ENCODE measurements around the gene TMCO6.
A peak's percentile ranks its signal among the peaks of the same experiment; 100 is the strongest.
"Not testable (repeated sequence)": the region's sequence is repeated elsewhere in the genome, so short reads cannot be mapped to it uniquely, and the experiment has no call there.

TMCO6 gene

DNA sequence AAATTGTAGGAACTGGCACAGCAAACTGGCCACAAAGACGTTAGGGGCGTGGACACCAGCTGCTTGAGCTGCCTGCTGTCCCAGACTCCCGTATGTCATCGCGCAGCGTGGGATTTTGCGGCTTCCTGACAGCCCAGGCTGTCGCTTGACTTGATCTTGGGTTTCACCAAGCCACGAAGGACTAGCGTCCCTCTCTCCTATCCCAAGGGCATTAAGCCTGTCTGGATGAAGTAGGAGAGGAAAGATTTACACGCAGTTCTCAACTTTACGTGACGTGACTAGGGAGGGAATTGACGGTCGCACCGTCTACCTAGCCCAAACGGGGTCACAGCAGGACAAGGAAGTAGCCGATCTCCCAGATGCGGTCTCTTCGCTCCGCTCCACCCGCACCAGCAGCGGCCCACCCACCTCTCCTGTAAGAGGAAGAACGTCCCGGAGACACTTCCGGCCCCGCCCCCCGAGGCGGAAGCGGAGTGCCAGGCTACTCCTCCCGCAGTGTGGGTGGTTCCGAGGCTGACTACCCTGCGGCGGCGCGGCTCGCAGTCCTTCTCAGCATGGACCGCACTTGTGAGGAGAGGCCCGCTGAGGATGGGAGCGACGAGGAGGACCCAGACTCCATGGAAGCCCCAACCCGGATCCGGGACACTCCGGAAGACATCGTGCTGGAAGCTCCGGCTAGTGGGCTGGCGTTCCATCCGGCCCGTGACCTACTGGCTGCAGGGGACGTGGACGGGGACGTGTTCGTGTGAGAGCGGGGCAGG lies 25.3 kb downstream of the TMCO6 start, which contains the start of gene WDR55:
Gene WDR55 (plus strand): TSS at position 546 of the 761 bp plus-strand sequence. CDS start 9 bp downstream, at position 555.
- Histone ChIP-seq H3K4me2 (ENCODE audit: insufficient read depth, low read length) (peak within 1 kb of the TSS; percentile 83), H4K20me1 (ENCODE audit: insufficient read depth, low read length) (peaks cover 11% of the 10 kb centered on the region; the same call in 1 of the 2 replicates), H2AFZ (ENCODE audit: low read depth, low read length) (peak within 1 kb of the TSS; percentile 98), H3K79me2 (ENCODE audit: insufficient read depth, low read length) (peaks cover 40% of the 10 kb centered on the region), H3K27ac (ENCODE audit: low read length) (peak within 1 kb of the TSS; percentile 89), H3K27me3 (ENCODE audit: insufficient read depth, low read length, poor library complexity) (no peaks in the 10 kb centered on the region), H3K4me1 (ENCODE audit: insufficient read depth, low read length) (peaks cover 37% of the 10 kb centered on the region), H3K9ac (ENCODE audit: low read depth, low read length) (peak within 1 kb of the TSS; percentile 83), H3K36me3 (ENCODE audit: insufficient read depth, low read length) (peaks cover 70% of the 10 kb centered on the region), H3K9me3 (ENCODE audit: insufficient read depth, low read length, severe bottlenecking) (no peaks in the 10 kb centered on the region), H3K4me3 (ENCODE audit: low read depth in 1 of 2, low read length in 2 of 2) (peak within 1 kb of the TSS; percentile 87 to 91)
- DNase-seq (peak; percentile 96), ATAC-seq (ENCODE audit: insufficient read depth, low read depth) (peak; percentile 96)
- TF ChIP-seq, protein P1, sequence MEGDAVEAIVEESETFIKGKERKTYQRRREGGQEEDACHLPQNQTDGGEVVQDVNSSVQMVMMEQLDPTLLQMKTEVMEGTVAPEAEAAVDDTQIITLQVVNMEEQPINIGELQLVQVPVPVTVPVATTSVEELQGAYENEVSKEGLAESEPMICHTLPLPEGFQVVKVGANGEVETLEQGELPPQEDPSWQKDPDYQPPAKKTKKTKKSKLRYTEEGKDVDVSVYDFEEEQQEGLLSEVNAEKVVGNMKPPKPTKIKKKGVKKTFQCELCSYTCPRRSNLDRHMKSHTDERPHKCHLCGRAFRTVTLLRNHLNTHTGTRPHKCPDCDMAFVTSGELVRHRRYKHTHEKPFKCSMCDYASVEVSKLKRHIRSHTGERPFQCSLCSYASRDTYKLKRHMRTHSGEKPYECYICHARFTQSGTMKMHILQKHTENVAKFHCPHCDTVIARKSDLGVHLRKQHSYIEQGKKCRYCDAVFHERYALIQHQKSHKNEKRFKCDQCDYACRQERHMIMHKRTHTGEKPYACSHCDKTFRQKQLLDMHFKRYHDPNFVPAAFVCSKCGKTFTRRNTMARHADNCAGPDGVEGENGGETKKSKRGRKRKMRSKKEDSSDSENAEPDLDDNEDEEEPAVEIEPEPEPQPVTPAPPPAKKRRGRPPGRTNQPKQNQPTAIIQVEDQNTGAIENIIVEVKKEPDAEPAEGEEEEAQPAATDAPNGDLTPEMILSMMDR (IDR thresholded peaks at IDR 0.05; ENCODE audit: borderline replicate concordance, extremely low read depth, low read length, poor library complexity, severe bottlenecking) = no peak
- no peak for TF ChIP-seq EZH2 (IDR thresholded peaks at IDR 0.05; ENCODE audit: borderline replicate concordance, low read depth, low read length, severe bottlenecking)

DNA sequence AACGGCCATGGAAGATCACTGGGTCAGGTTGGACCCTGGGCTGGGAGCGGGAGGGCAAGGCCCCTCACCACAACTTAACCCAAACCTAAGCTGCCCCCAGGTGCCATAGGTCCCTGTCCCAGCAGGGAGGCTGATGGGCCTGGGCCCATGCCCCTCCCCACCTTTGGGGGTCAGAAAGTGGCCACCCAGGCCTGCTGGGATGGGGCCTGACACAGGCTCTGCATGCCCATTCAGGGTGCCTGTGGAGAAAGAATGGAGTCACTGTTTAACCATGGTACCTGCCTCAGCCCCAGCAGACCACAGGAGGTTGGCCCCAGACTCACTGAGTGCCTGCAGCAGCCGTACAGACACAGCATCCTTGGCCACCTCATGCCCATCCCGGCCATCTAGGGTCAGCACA lies 31.8 kb downstream of the TMCO6 start:
- H4K20me1 ChIP-seq (ENCODE audit: insufficient read depth, low read length) = peaks cover 15% of the 10 kb centered on the region; the same call in 1 of the 2 replicates
- not testable (repeated sequence) for H3K27me3 ChIP-seq (ENCODE audit: insufficient read depth, low read length, poor library complexity); H3K4me2 ChIP-seq (ENCODE audit: insufficient read depth, low read length); ATAC-seq (ENCODE audit: insufficient read depth, low read depth); H3K4me3 ChIP-seq (ENCODE audit: low read depth in 1 of 2, low read length in 2 of 2); H3K9me3 ChIP-seq (ENCODE audit: insufficient read depth, low read length, severe bottlenecking); H2AFZ ChIP-seq (ENCODE audit: low read depth, low read length); H3K27ac ChIP-seq (ENCODE audit: low read length); DNase-seq; H3K9ac ChIP-seq (ENCODE audit: low read depth, low read length)
- H3K4me1 ChIP-seq (ENCODE audit: insufficient read depth, low read length) = peaks cover 16% of the 10 kb centered on the region
- H3K36me3 ChIP-seq (ENCODE audit: insufficient read depth, low read length) = peaks cover 85% of the 10 kb centered on the region
- peaks cover 25% of the 10 kb centered on the region for H3K79me2 ChIP-seq (ENCODE audit: insufficient read depth, low read length)

DNA sequence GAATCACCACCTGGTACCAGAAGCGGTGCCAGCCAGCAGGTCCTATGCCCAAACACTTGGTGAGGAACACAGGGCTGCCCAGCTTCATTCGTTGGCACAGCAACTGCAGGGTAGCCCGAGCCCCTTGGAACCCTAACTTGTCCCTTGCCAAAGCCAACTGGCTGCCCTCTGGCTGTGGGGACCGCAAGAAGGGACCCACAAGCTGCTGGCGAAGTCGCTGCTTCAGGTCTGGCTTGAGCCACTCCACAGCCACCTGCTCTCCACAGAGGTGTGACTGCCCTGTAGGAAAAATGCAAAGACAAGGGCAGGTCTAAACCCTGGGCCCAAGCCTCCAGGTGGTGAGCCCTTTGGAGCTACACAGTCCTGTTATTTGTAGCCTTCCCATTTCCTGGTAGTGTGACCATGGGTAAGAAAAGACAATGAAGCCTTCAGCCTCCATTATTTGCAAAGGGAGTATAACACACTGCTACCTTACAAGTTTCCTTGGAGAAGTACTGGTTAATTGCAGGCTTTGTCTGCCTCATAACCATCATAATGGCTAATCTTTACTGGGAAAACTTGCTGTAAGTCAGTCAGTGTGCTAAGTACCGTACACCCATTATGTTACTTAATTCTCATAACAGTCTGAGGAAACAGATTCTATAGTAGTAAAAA lies 32.3 kb downstream of the TMCO6 start:
- H3K36me3 ChIP-seq (ENCODE audit: insufficient read depth, low read length) = peaks cover 91% of the 10 kb centered on the region
- H3K4me2 ChIP-seq (ENCODE audit: insufficient read depth, low read length) = no peak overlapping the region
- H3K4me3 ChIP-seq (ENCODE audit: low read depth in 1 of 2, low read length in 2 of 2) = no peak overlapping the region
- no peaks in the 10 kb centered on the region for H3K27me3 ChIP-seq (ENCODE audit: insufficient read depth, low read length, poor library complexity)
- no peak overlapping the region for H3K27ac ChIP-seq (ENCODE audit: low read length)
- peaks cover 20% of the 10 kb centered on the region for H3K79me2 ChIP-seq (ENCODE audit: insufficient read depth, low read length)
- no peak overlapping the region for H3K9ac ChIP-seq (ENCODE audit: low read depth, low read length)
- ATAC-seq (ENCODE audit: insufficient read depth, low read depth) (no peak), DNase-seq (no peak)
- peaks cover 11% of the 10 kb centered on the region for H3K4me1 ChIP-seq (ENCODE audit: insufficient read depth, low read length)
- peaks cover 15% of the 10 kb centered on the region; the same call in 1 of the 2 replicates for H4K20me1 ChIP-seq (ENCODE audit: insufficient read depth, low read length)
- no peak overlapping the region for H2AFZ ChIP-seq (ENCODE audit: low read depth, low read length)
- H3K9me3 ChIP-seq (ENCODE audit: insufficient read depth, low read length, severe bottlenecking) = no peaks in the 10 kb centered on the region
- TF ChIP-seq EZH2 (IDR thresholded peaks at IDR 0.05; ENCODE audit: borderline replicate concordance, low read depth, low read length, severe bottlenecking) = no peak
- TF ChIP-seq, protein P1 (IDR thresholded peaks at IDR 0.05; ENCODE audit: borderline replicate concordance, extremely low read depth, low read length, poor library complexity, severe bottlenecking) = no peak
